MM.1S (cell line): ENCODE data around the gene MLPH.

Source experiments
- DNase-seq: peaks from one replicate; pipeline ENCODE4 v3.0.0-alpha.2; 2015
- H2AFZ ChIP-seq: fragments of 300-600 bp; sonication (generic); 2 replicates; pipeline ENCODE4 v1.6.0; 2016; ENCODE audit warnings: antibody characterized with exemption, low read length
- H3F3A ChIP-seq: fragments of 300-600 bp; sonication (generic); 2 replicates; pipeline ENCODE4 v1.6.1; 2016; ENCODE audit warnings: mild to moderate bottlenecking, antibody characterized with exemption, low read length, moderate library complexity, mixed read lengths; ENCODE audit not compliant: insufficient read depth
- H3K27ac ChIP-seq: fragments of 300-600 bp; sonication (generic); 2 replicates; pipeline ENCODE4 v1.5.1; 2016; ENCODE audit warnings: mild to moderate bottlenecking, low read length
- H3K27me3 ChIP-seq: fragments of 300-600 bp; sonication (generic); replicated peaks from 2 replicates; pipeline ENCODE4 v1.6.0; 2016; ENCODE audit warnings: low read length; ENCODE audit not compliant: insufficient read depth
- H3K36me3 ChIP-seq: fragments of 300-600 bp; sonication (generic); replicated peaks from 2 replicates; pipeline ENCODE4 v1.6.1; 2016; ENCODE audit warnings: mild to moderate bottlenecking, low read length, mixed read lengths; ENCODE audit not compliant: insufficient read depth
- H3K4me1 ChIP-seq: fragments of 300-600 bp; sonication (generic); 2 replicates; pipeline ENCODE4 v1.6.1; 2016; ENCODE audit warnings: low read length, mixed read lengths
- H3K4me2 ChIP-seq: fragments of 300-600 bp; sonication (generic); 2 replicates; pipeline ENCODE4 v1.6.0; 2016; ENCODE audit warnings: low read depth, low read length
- H3K4me3 ChIP-seq: fragments of 300-600 bp; sonication (generic); 2 replicates; pipeline ENCODE4 v1.5.1; 2016; ENCODE audit warnings: low read length, mixed read lengths
- H3K79me2 ChIP-seq: fragments of 300-600 bp; sonication (generic); 2 replicates; pipeline ENCODE4 v1.6.1; 2016; ENCODE audit warnings: mixed run types, low read length, mixed read lengths
- H3K9ac ChIP-seq: fragments of 300-600 bp; sonication (generic); 2 replicates; pipeline ENCODE4 v1.6.1; 2016; ENCODE audit warnings: low read length, mixed read lengths
- H3K9me2 ChIP-seq: fragments of 300-600 bp; sonication (generic); replicated peaks from 2 replicates; pipeline ENCODE4 v1.6.1; 2016; ENCODE audit warnings: mild to moderate bottlenecking, low read length, mixed read lengths; ENCODE audit not compliant: insufficient read depth
- H3K9me3 ChIP-seq: fragments of 300-600 bp; sonication (generic); replicated peaks from 2 replicates; pipeline ENCODE4 v1.6.1; 2016; ENCODE audit warnings: mild to moderate bottlenecking, low read length, mixed read lengths; ENCODE audit not compliant: insufficient read depth
- H4K20me1 ChIP-seq: fragments of 300-600 bp; sonication (generic); 2 replicates; pipeline ENCODE4 v1.6.1; 2016; ENCODE audit warnings: mild to moderate bottlenecking, low read length, moderate library complexity, mixed read lengths; ENCODE audit not compliant: insufficient read depth
- EZH2 ChIP-seq: fragments of 300-600 bp; sonication (generic); optimal IDR thresholded peaks from 2 replicates; pipeline ENCODE3; 2017; ENCODE audit warnings: low read depth, mild to moderate bottlenecking, antibody characterized with exemption, low read length, mixed read lengths
- EZH2phosphoT487 ChIP-seq: fragments of 300-600 bp; sonication (generic); IDR thresholded peaks from 2 replicates; pipeline ENCODE4 v1.6.1; 2018; ENCODE audit warnings: antibody characterized with exemption, low read length
- TF ChIP-seq, protein P1 (sequence below): fragments of 300-600 bp; sonication (generic); IDR thresholded peaks from 2 replicates; pipeline ENCODE4 v1.5.1; 2016; ENCODE audit warnings: antibody characterized with exemption, low read length, mixed read lengths

Gene MLPH

DNA sequence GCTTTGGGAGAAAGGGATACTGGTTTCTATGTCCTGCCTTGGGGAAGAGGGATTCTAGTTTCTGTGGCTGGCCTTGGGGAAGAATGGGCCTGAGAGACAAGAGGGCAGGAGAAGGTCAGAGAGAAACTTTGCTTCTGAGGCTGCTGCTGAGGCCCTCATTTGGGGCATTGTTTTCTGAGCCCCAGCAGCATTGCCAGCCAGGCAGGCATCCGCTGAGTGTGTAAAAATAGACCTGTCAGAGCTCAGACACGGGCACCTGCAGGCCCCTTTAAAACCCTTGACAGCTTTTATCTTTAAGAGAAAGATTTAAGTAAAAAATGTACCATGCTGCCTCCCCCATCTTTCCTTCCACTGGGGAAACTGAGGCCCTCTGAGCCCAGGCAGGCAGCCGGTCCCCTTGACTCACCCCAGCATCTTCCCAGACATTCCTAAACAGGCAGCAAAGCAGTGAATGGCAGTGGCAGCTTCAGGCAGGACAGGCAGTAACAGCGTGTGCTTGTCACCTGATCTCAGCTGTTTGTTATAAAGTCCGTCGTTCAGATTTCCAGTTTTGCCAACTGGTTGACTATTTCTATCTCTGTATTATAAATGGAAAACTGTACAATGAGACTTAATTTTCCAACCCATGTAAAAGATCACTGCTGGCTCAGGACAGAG lies 27.6 kb downstream of the MLPH start:
- Histone ChIP-seq H3K4me3 (no peak overlapping the region), H2AFZ (peak overlapping the region; percentile 66), H3K27me3 (no peaks in the 10 kb centered on the region), H3K9ac (no peak overlapping the region), H3K9me2 (no peaks in the 10 kb centered on the region), H3K36me3 (no peaks in the 10 kb centered on the region), H3K4me1 (peaks cover 38% of the 10 kb centered on the region), H4K20me1 (no peaks in the 10 kb centered on the region), H3K27ac (peak overlapping the region; percentile 72), H3F3A (peaks cover 17% of the 10 kb centered on the region), H3K79me2 (no peaks in the 10 kb centered on the region), H3K9me3 (no peaks in the 10 kb centered on the region), H3K4me2 (peak overlapping the region; percentile 53)
- TF ChIP-seq, protein P1, sequence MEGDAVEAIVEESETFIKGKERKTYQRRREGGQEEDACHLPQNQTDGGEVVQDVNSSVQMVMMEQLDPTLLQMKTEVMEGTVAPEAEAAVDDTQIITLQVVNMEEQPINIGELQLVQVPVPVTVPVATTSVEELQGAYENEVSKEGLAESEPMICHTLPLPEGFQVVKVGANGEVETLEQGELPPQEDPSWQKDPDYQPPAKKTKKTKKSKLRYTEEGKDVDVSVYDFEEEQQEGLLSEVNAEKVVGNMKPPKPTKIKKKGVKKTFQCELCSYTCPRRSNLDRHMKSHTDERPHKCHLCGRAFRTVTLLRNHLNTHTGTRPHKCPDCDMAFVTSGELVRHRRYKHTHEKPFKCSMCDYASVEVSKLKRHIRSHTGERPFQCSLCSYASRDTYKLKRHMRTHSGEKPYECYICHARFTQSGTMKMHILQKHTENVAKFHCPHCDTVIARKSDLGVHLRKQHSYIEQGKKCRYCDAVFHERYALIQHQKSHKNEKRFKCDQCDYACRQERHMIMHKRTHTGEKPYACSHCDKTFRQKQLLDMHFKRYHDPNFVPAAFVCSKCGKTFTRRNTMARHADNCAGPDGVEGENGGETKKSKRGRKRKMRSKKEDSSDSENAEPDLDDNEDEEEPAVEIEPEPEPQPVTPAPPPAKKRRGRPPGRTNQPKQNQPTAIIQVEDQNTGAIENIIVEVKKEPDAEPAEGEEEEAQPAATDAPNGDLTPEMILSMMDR, result no peak
- TF ChIP-seq EZH2phosphoT487 (no peak), EZH2 (no peak)
- DNase-seq, result peak; percentile 82

- H3K9me2 ChIP-seq, result no peaks in the 10 kb centered on the region
- peak overlapping the region; percentile 66; the same call in 1 of the 2 replicates for H2AFZ ChIP-seq
- no peak overlapping the region for H3K9ac ChIP-seq
- H4K20me1 ChIP-seq, result no peaks in the 10 kb centered on the region
- no peaks in the 10 kb centered on the region for H3K79me2 ChIP-seq
- H3K36me3 ChIP-seq, result no peaks in the 10 kb centered on the region
- peak overlapping the region; percentile 72; the same call in 1 of the 2 replicates for H3K27ac ChIP-seq
- peaks cover 34% of the 10 kb centered on the region for H3K4me1 ChIP-seq
- no peaks in the 10 kb centered on the region for H3K27me3 ChIP-seq
- H3K4me3 ChIP-seq, result no peak overlapping the region
- TF ChIP-seq EZH2 (no peak), EZH2phosphoT487 (no peak)
- TF ChIP-seq, protein P1, result no peak
- H3F3A ChIP-seq, result peaks cover 17% of the 10 kb centered on the region
- H3K4me2 ChIP-seq, result 0 out of 2 replicates have a peak overlapping the region, but pooled peaks have one; percentile 53
- H3K9me3 ChIP-seq, result no peaks in the 10 kb centered on the region
- no peak for DNase-seq
Observed at GRCh38 chr2:237515166-237515565, 28.1 kb downstream of the MLPH start.

GRCh38 chr2:237515621-237516275 lies 28.7 kb downstream of the MLPH start:
- H3K4me3 ChIP-seq, result no peak overlapping the region
- no peak overlapping the region for H3K9ac ChIP-seq
- H3K4me1 ChIP-seq, result peaks cover 35% of the 10 kb centered on the region
- no peak for DNase-seq
- H3K79me2 ChIP-seq, result no peaks in the 10 kb centered on the region
- H3F3A ChIP-seq, result peaks cover 18% of the 10 kb centered on the region
- H2AFZ ChIP-seq, result no peak overlapping the region
- H3K9me2 ChIP-seq, result no peaks in the 10 kb centered on the region
- no peaks in the 10 kb centered on the region for H4K20me1 ChIP-seq
- H3K36me3 ChIP-seq, result no peaks in the 10 kb centered on the region
- no peaks in the 10 kb centered on the region for H3K27me3 ChIP-seq
- no peaks in the 10 kb centered on the region for H3K9me3 ChIP-seq
- H3K4me2 ChIP-seq, result no peak overlapping the region
- no peak overlapping the region for H3K27ac ChIP-seq
- TF ChIP-seq EZH2 (no peak), EZH2phosphoT487 (no peak)
- TF ChIP-seq, protein P1, result no peak
